Stomach smooth muscle (tissue), 2 donors: Measurements from ENCODE around the gene NRXN3.

ENCODE experiments used
- H3K27ac ChIP-seq: one replicate; pipeline ENCODE4 v1.7.0; 2013; ENCODE audit warnings: mild to moderate bottlenecking, low read length, inconsistent platforms
- H3K27me3 ChIP-seq, 2 donors: one replicate each; pipeline ENCODE4 v1.7.0; 2013; ENCODE audit warnings: low read length in 2 of 2; ENCODE audit not compliant: insufficient read depth in 2 of 2, control insufficient read depth in 1 of 2
- H3K36me3 ChIP-seq, 2 donors: one replicate each; pipeline ENCODE4 v1.7.0; 2013; ENCODE audit warnings: low read length in 2 of 2; ENCODE audit not compliant: control insufficient read depth in 2 of 2, insufficient read depth in 2 of 2
- H3K4me1 ChIP-seq: one replicate; pipeline ENCODE4 v1.7.0; 2013; ENCODE audit warnings: low read length; ENCODE audit not compliant: control insufficient read depth, insufficient read depth
- H3K4me3 ChIP-seq, 2 donors: one replicate each; pipeline ENCODE4 v1.7.0; 2013; ENCODE audit warnings: low read length in 2 of 2
- H3K9ac ChIP-seq, 2 donors: one replicate each; pipeline ENCODE4 v1.7.0; 2013; ENCODE audit warnings: low read length in 2 of 2, mild to moderate bottlenecking in 1 of 2
- H3K9me3 ChIP-seq, 2 donors: one replicate each; pipeline ENCODE4 v1.7.0; 2013; ENCODE audit warnings: low read length in 2 of 2; ENCODE audit not compliant: control insufficient read depth in 2 of 2
- donor health status: healthy.
- donor health status: Pancreatic carcinoma.

NRXN3 gene

DNA sequence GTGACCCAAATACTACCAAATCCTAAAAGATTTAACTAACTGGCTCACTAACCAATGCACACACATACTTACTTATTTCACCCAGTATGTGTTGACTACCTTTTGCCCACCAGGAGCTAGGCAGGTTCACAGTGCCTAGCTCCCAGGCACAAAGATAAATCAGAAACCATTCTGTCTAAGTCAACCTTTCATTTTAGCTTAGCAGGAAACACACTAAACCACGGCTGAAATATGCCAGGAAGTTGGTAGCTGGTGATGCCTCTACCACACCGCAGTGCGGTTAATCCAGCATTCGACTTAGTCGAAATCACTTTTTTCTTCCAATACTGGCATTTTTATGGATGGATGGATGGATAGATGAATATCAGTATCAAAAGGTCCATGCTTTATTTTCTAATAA, 1443.5 kb downstream of the NRXN3 start:
- Histone ChIP-seq H3K27ac (no peak overlapping the region), H3K4me3 (no peak overlapping the region), H3K9ac (no peak overlapping the region), H3K4me1 (no peaks in the 10 kb centered on the region), H3K9me3 (no peaks in the 10 kb centered on the region), H3K27me3 (no peaks in the 10 kb centered on the region), H3K36me3 (no peaks in the 10 kb centered on the region)

DNA sequence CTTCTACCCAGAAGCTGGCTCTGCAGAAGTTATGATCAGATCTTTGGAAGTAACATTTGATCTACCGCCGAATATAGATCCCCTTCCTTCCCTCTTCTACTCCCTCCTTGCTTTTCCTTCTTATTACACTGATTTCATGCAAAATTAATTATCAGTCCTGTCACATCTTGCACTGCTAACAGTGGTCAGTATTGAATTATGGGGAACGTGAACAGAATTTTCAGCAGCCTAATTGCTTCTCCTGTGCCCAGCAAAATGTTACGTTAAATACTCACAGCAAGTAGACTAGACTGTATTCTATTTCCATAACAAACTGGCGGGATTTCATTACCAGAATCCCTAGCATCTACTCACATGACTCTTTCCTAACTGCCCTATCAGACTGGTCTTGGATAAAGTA, 1444.3 kb downstream of the NRXN3 start:
- H3K9ac ChIP-seq: no peak overlapping the region
- no peaks in the 10 kb centered on the region for H3K36me3 ChIP-seq
- no peaks in the 10 kb centered on the region for H3K4me1 ChIP-seq
- no peak overlapping the region for H3K4me3 ChIP-seq
- H3K27ac ChIP-seq: no peak overlapping the region
- no peaks in the 10 kb centered on the region for H3K9me3 ChIP-seq
- no peaks in the 10 kb centered on the region for H3K27me3 ChIP-seq

DNA sequence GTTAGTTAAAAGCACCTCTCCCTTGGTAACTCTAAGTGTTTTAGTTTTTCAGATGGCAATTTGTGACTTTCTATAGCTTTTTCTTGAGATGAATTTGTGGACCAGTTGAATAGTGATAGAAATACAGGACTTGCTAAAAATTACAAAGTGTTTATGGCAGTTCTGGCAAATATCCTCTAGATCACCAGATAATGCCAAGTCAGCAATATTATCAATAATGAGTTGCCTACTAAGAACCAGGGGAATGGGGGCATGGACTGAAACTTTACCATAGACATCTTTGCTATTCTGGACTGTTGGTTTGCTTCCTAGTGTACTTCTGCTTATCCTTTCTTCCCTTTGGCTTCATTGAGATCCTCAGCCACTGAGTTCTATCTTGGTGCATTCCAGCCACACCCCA, 1456.9 kb downstream of the NRXN3 start:
- H3K4me1 ChIP-seq: no peaks in the 10 kb centered on the region
- no peak overlapping the region for H3K4me3 ChIP-seq
- no peak overlapping the region for H3K27ac ChIP-seq
- H3K36me3 ChIP-seq: no peaks in the 10 kb centered on the region
- H3K9ac ChIP-seq: no peak overlapping the region
- H3K9me3 ChIP-seq: no peaks in the 10 kb centered on the region
- H3K27me3 ChIP-seq: no peaks in the 10 kb centered on the region

DNA sequence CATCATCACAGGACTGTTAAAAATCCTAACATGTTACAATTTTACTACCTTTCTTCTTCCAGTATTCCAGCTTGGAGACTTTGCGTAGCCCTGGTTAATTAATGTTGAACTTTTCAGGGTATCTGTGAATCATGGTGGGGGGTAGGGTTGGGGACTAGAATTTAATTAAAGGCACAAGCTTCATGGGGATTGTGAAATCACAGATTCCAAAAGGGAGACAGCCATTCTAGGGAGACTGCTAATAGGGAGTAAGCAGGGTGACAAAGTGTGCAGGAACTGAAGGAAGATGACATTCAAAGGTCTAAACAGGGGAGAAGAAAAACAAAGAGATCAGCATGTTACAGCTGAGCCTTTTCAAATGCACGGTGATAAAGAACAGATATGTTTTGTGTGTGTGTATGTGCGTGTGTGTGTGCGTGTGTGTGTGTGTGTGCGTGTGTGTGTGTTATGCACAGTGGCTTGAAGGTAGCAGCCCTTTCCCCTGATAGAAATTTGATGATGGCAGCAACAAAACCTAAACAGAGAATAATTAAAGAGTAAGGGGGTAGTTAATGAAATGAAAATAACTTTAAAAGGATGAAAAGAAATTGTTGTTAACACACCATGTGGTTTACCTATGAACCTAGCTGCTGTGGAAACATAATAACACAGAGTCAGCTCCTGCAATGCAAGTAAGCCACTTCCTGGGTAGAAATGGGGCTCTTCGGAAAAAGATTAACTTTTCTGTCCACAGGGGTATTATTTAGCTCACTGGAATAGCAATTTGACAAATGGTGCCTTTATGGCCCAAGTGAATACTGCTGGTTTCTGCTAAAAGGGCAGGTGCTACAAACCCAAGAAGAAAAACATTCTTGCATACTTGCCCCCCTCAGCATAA, 1459.5 kb downstream of the NRXN3 start:
- no peak overlapping the region for H3K4me3 ChIP-seq
- no peaks in the 10 kb centered on the region for H3K36me3 ChIP-seq
- no peak overlapping the region for H3K9ac ChIP-seq
- no peak overlapping the region for H3K27ac ChIP-seq
- H3K27me3 ChIP-seq: no peaks in the 10 kb centered on the region
- no peaks in the 10 kb centered on the region for H3K9me3 ChIP-seq
- no peaks in the 10 kb centered on the region for H3K4me1 ChIP-seq

DNA sequence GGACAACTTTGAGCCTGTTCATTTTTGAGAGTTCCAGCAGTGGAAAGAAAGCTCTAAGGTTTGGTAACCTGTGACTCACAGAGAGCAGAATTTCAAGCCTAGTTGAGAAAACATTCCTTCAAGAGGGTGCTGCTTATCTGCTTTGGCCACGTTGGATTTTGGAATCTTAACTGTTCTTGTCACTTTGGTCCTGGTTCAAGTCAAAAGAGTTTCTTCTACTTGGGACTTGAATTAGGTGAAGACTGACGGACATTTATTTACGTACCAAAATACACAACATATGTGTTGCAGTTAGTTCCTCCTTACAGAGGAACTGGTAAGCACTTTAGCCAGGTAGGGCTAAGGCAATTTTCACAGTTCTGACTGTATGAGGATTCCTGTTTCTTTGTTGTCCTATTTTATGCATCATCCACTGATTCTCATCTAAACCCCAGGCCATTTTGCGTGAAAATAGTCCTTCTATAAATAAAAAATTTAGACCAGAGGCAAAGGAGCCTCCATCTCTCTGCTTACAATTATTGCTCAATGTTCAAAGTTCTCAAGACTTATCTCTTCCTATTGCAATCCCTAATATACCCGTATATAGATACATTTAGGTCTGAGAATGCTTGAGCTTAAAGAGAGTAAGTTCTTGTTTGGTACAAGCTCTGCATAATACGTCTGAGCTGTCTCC, 1460.3 kb downstream of the NRXN3 start:
- Histone ChIP-seq H3K27me3 (no peaks in the 10 kb centered on the region), H3K4me3 (no peak overlapping the region), H3K9ac (no peak overlapping the region), H3K36me3 (no peaks in the 10 kb centered on the region), H3K4me1 (no peaks in the 10 kb centered on the region), H3K27ac (no peak overlapping the region), H3K9me3 (no peaks in the 10 kb centered on the region)

DNA sequence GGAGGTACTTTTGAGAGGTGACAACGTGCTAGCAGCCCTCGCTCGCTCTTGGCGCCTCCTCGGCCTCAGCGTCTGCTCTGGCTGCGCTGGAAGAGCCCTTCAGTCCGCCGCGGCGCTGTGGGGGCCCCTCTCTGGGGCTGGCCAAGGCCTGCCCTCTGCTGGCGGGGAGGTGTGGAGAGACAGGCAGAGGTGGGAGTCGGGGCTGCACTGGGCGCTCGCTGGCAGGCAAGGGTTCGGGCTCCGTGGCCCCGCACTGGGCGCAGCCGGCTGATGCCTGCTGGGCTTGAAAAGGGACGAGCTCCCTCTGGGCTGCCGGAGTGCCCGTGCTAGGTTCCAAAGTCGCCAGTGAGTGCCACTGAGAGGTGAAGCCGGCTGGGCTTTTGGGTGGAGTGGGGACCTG, 1461.1 kb downstream of the NRXN3 start:
- no peaks in the 10 kb centered on the region for H3K36me3 ChIP-seq
- no peaks in the 10 kb centered on the region for H3K9me3 ChIP-seq
- H3K27me3 ChIP-seq: no peaks in the 10 kb centered on the region
- H3K27ac ChIP-seq: no peak overlapping the region
- H3K9ac ChIP-seq: no peak overlapping the region
- H3K4me1 ChIP-seq: no peaks in the 10 kb centered on the region
- H3K4me3 ChIP-seq: no peak overlapping the region

DNA sequence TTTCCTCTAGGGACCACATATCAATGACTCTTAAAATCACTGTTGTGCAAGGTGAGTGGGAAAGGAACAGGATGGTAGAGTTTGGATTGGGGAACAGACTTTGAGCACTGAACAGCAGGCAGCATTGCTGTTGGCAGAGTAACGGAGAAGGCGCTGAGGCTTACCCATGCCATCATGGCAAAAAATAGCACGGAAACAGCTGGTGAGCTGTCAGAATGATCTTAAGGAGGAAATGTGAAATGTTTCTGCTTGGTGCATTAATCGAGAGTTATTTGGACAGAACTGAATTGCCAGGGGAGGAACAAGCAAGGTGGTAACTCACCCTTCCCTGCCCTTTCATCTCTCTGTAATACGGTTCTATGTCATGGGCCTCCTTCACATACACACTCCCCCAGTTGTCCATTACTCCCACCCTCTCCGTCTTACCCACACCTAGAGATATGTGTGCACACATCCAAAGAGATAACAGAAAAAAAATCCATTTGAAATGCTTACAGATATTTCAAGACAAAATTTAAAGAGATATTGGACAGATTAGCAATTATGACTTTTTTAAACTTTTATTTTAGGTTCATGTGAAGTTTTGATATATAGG, 1468.6 kb downstream of the NRXN3 start:
- no peaks in the 10 kb centered on the region for H3K9me3 ChIP-seq
- H3K27ac ChIP-seq: no peak overlapping the region
- H3K36me3 ChIP-seq: no peaks in the 10 kb centered on the region
- no peaks in the 10 kb centered on the region for H3K4me1 ChIP-seq
- H3K9ac ChIP-seq: no peak overlapping the region
- no peak overlapping the region for H3K4me3 ChIP-seq
- H3K27me3 ChIP-seq: no peaks in the 10 kb centered on the region

DNA sequence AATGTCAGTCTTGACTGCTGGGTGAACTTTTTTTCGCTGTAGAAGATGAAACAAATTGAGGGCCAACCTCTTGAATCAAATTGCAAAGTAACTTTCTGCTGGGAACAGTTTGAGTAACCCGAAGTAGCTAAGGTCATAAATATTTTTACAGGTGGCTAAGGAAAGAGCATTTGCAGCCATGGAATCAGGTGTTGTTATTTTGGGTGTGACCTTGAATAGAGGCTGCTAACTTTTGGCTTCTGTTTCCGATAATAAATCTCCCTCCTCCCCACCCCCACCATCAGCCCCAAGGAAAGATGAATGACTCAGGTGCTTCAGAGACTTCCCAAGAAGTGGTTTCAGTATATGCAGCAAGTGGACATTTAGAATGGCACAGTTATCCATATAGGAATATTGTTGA, 1469.4 kb downstream of the NRXN3 start:
- Histone ChIP-seq H3K27me3 (no peaks in the 10 kb centered on the region), H3K9me3 (no peaks in the 10 kb centered on the region), H3K9ac (no peak overlapping the region), H3K27ac (no peak overlapping the region), H3K36me3 (no peaks in the 10 kb centered on the region), H3K4me1 (no peaks in the 10 kb centered on the region), H3K4me3 (no peak overlapping the region)

DNA sequence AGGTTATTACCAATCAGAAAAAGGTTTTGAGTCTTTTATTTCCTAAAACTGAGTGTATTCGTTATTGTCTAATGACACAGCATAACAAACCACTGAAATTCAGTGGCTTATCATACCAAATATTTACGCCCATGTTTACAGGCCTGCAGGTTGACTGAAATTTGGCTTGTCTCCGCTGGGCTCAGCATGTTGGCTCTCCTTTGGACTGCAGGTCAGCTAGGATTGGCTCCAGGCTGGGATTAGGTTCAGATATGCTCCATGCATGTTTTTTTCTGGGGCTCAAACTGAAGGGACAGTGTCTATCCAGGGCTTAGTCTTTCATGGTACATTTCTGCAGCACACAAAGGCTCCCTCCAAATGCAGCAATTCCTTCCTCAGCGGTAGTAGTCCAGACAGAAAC, 1471.2 kb downstream of the NRXN3 start:
- Histone ChIP-seq H3K36me3 (no peaks in the 10 kb centered on the region), H3K9ac (no peak overlapping the region), H3K4me1 (peaks cover 4% of the 10 kb centered on the region), H3K27ac (no peak overlapping the region), H3K9me3 (no peaks in the 10 kb centered on the region), H3K4me3 (no peak overlapping the region), H3K27me3 (no peaks in the 10 kb centered on the region)

DNA sequence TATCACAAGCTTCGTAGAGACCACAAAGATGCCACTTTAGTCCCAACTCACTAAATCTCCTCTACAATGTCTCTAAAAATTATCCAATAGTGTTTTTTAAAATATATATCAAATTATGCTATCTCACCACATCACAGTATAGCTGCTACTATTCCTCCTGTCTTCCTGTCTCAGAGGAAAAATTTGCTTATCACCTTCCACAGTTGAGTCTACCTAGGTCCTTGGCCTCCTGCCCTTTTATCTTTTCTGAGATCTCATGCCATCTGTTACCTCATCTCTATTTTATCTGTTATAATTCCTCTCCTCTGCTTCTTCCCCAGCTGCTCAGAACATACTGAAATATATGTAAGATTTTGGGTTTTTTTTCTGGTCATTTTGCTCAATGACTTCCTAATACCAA, 1473.0 kb downstream of the NRXN3 start:
- Histone ChIP-seq H3K9me3 (no peaks in the 10 kb centered on the region), H3K4me1 (peaks cover 5% of the 10 kb centered on the region), H3K27me3 (no peaks in the 10 kb centered on the region), H3K27ac (no peak overlapping the region), H3K4me3 (no peak overlapping the region), H3K36me3 (no peaks in the 10 kb centered on the region), H3K9ac (no peak overlapping the region)
